Subcutaneous adipose tissue (tissue), 4 donors: ENCODE measurements around the gene KREMEN2. TPM values are rescaled to one million over a fixed set of nuclear protein-coding genes. Genes with fewer than 3 reads are reported as not detected.

ENCODE experiments used
- CTCF ChIP-seq: fragments of 450-650 bp; IDR thresholded peaks from one replicate; pipeline ENCODE4 v1.5.1; 2016; ENCODE audit warnings: low read depth, mild to moderate bottlenecking, control low read depth, antibody characterized with exemption, moderate library complexity
- total RNA-seq, 4 donors: library from RNA; depleted of rRNA; stranded (reverse); fragments of >200 nt; gene quantifications; one replicate each; pipeline ENCODE4 v1.1.0, GENCODE V29; 2016

Gene KREMEN2
- total RNA-seq, 4 donors from 2014 or later = not detected

DNA sequence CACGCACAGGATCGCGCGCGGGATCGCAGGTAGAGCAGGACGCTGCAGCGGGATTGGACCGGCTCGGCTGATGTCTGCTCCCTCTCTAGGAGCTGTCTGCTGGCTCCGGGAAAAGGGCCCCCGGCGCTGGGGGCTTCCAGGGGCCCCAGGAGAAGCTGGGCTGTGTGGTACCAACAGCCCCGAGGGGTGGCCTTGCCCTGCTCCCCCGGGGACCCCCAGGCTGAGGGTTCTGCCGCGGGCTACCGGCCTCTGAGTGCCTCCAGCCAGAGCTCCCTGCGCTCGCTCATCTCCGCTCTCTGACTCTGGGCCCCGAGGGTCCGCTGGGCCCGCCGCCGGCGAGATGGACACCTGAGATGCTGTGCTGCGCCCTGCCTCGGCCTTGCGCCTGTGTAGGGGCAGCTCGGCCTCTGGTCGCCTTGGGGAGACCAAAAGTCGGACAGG lies 3.7 kb downstream of the KREMEN2 start:
- TF ChIP-seq CTCF = no peak

DNA sequence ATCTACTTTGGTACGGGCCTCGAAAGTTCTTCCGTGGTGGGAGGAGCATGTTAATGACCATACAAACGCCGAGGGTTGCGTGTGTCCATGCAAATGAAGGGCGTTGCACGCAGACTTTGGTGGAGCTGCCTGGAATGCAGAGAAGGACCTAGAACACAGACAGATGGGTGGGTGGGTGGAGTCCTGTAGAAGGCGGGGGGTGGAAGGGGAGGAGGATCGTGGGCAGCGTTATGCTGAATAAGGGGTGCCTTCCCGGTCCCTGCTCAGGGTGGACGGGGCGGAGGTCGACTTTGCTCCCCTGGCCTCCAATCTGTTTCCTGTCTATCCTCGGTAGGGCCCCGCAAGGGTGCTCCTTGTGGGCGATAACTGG lies 4.3 kb downstream of the KREMEN2 start:
- TF ChIP-seq CTCF = no peak

- TF ChIP-seq CTCF = no peak
Observed at GRCh38 chr16:2968738-2969544, 4.9 kb downstream of the KREMEN2 start, which contains the start of gene PAQR4. Gene PAQR4, plus strand, starts transcription at chr16:2969348. Its CDS starts 327 bp downstream, at chr16:2969675.

- TF ChIP-seq CTCF = no peak
Observed at GRCh38 chr16:2969545-2970521, 5.8 kb downstream of the KREMEN2 start.

DNA sequence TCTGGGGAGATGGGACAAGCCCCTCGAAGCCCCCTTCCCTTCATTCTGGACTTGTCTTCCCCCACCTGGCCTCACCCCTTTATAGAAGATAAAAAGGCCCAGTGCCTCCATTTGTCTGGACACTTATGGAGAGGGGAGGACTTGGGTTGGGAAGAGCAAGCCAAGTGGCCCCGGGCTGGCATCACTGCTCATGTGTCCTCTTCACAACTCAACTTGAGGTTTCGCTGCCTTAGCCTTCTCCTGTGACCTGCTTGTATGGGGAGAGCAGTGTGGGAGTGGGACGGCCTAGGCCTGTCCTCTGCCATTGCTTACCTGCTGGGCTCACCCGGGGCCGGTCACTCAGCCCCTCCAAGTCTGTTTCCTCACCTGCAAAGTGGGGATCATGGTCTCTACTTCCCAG lies 6.5 kb downstream of the KREMEN2 start:
- no peak for TF ChIP-seq CTCF

DNA sequence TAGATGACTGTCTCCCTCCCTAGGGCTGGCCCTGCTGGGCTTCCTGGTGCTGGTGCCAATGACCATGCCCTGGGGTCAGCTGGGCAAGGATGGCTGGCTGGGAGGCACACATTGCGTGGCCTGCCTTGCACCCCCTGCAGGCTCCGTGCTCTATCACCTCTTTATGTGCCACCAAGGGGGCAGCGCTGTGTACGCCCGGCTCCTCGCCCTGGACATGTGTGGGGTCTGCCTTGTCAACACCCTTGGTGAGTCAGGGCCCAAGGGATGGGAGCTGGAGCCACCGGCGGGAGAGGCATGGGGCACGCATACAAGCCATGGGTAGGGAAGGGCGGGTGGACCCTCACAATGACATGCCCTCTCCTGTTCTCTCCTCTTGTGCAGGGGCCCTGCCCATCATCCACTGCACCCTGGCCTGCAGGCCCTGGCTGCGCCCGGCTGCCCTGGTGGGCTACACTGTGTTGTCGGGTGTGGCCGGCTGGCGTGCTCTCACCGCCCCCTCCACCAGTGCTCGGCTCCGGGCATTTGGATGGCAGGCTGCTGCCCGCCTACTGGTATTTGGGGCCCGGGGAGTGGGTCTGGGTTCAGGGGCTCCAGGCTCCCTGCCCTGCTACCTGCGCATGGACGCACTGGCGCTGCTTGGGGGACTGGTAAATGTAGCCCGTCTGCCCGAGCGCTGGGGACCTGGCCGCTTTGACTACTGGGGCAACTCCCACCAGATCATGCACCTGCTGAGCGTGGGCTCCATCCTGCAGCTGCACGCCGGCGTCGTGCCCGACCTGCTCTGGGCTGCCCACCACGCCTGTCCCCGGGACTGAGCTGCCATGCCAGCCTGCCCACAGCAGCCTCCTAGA lies 7.3 kb downstream of the KREMEN2 start:
- TF ChIP-seq CTCF = no peak
